Glutamatergic neuron (in vitro differentiated cells): ENCODE measurements around the gene PHF12. TPM values are rescaled to one million over a fixed set of nuclear protein-coding genes. Genes with fewer than 3 reads are reported as not detected.

ENCODE experiments used
- DNase-seq: peaks from one replicate; pipeline ENCODE4 v3.0.0; 2022
- H3K27ac Mint-ChIP-seq: one replicate; pipeline ENCODE4 v1.8.0; 2020; ENCODE audit warnings: mild to moderate bottlenecking, mixed read lengths, inconsistent platforms; ENCODE audit not compliant: unreplicated experiment
- H3K27me3 Mint-ChIP-seq: one replicate; pipeline ENCODE4 v1.8.0; 2020; ENCODE audit warnings: mild to moderate bottlenecking, moderate library complexity, mixed read lengths, inconsistent platforms; ENCODE audit not compliant: unreplicated experiment
- H3K36me3 Mint-ChIP-seq: one replicate; pipeline ENCODE4 v1.8.0; 2020; ENCODE audit warnings: mild to moderate bottlenecking, mixed read lengths, inconsistent platforms; ENCODE audit not compliant: unreplicated experiment
- H3K4me1 Mint-ChIP-seq: one replicate; pipeline ENCODE4 v1.8.0; 2020; ENCODE audit warnings: mild to moderate bottlenecking, low read depth, mixed read lengths, inconsistent platforms; ENCODE audit not compliant: unreplicated experiment
- H3K4me3 Mint-ChIP-seq: one replicate; pipeline ENCODE4 v1.8.0; 2020; ENCODE audit warnings: mild to moderate bottlenecking, mixed read lengths, inconsistent platforms; ENCODE audit not compliant: unreplicated experiment
- H3K9me3 Mint-ChIP-seq: one replicate; pipeline ENCODE4 v1.8.0; 2020; ENCODE audit warnings: mild to moderate bottlenecking, moderate library complexity, mixed read lengths, inconsistent platforms; ENCODE audit not compliant: unreplicated experiment
- CTCF ChIP-seq: fragments of 200-600 bp; sonication (generic); IDR thresholded peaks from one replicate; pipeline ENCODE4 v1.5.0; 2021; ENCODE audit not compliant: partially characterized antibody, unreplicated experiment
- total RNA-seq: library from RNA; stranded (reverse); fragmentation: NEBNext Ultra II Directional; extraction: Animal tissue kit (Norgen Biotek cat#: 25700); gene quantifications from one replicate; pipeline ENCODE4 v1.2.1, GENCODE V29; 2021; ENCODE audit not compliant: unreplicated experiment

The PHF12 gene
- total RNA-seq, 1 donor from 2014 or later: 59.8 TPM

DNA sequence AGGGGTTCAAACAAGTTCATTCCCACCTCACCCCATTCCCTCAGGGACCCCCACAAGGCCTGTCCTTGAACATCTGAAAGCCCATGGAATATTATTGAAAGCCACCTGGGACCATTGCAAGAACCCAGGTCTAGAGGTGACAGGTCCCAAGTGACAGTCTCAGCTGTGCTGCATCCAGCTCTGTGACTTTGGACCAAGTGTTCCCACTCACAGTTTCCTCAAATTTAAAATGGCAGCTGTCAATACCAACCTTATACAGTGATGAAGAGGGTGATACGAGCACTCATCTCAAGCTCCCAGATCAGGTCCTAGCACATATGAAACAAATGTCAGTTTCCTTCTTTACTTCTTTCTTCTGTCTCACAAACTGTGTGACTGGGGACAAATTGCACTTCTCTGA, 87.4 kb downstream of the PHF12 start:
- H3K27ac Mint-ChIP-seq: no peak overlapping the region
- peaks cover 7% of the 10 kb centered on the region for H3K4me1 Mint-ChIP-seq
- DNase-seq: no peak
- no peaks in the 10 kb centered on the region for H3K36me3 Mint-ChIP-seq
- peaks cover 4% of the 10 kb centered on the region for H3K9me3 Mint-ChIP-seq
- H3K27me3 Mint-ChIP-seq: no peaks in the 10 kb centered on the region
- H3K4me3 Mint-ChIP-seq: no peak overlapping the region
- TF ChIP-seq CTCF: no peak

GRCh38 chr17:28862561-28862960, 88.8 kb downstream of the PHF12 start:
- no peak for DNase-seq
- Mint-ChIP-seq H3K36me3 (no peaks in the 10 kb centered on the region), H3K9me3 (peaks cover 2% of the 10 kb centered on the region), H3K27ac (no peak overlapping the region), H3K27me3 (no peaks in the 10 kb centered on the region), H3K4me3 (no peak overlapping the region), H3K4me1 (peaks cover 4% of the 10 kb centered on the region)
- TF ChIP-seq CTCF: no peak

DNA sequence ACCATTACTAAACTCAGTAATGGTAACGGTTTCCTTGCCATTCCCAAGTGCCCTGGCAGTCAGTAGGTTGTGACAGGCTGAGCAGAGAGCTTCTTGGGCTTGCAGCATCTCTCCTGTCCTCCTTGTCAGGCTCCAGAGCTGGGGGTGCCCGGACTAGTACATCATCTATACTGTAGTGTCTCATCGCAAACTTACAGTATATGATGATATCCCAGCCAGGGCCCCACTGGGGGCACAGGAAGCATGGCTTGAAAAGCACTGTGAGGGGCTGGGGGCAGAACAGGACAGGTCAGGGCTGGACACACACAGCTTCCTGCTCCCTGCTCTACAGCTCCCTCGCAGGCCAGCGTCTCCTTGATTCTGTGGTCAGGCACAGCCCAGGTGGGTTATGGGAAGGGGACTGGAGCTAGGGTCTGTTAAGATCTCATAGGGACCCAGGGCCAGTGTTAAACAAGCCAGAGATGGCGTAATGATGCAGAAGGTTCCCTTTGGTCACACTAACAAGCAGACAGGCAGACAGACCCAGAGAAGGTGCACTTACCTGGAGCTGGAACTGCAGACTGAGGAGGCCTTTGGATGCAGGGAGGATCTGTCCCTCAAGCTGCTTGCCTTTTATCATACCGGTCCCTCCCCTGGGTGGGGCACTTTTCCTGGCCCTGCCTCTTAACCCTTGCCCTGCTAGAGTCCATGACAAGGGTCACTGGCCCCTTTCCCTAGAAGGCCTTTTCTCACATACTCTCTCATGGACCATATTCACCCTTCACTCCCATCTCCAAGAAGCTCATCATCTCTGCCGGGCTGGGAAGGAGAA, 89.7 kb downstream of the PHF12 start:
- peaks cover 2% of the 10 kb centered on the region for H3K4me1 Mint-ChIP-seq
- no peak for TF ChIP-seq CTCF
- H3K4me3 Mint-ChIP-seq: no peak overlapping the region
- no peaks in the 10 kb centered on the region for H3K36me3 Mint-ChIP-seq
- no peaks in the 10 kb centered on the region for H3K27me3 Mint-ChIP-seq
- peaks cover 2% of the 10 kb centered on the region for H3K9me3 Mint-ChIP-seq
- DNase-seq: no peak
- H3K27ac Mint-ChIP-seq: no peak overlapping the region

DNA sequence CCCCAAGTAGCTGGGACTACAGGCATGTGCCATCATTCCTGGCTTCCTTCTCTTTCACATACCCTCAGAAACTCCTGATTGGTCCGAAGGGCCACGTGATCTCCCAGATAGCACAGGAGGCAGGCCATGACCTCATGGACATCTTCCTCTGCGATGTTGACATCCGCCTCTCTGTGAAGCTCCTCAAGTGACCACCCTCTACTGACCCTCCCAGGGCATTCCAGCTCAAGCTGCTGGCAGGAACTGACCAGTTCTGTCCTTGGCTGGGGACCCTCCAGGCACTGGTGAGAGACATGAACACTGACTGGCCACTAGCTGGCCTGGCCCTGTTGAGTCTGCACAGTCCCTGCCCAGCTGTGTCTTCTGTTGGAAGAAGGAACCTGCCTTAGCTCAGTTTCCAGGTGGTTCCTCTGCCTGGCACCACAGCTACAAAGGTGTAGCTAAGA, 90.9 kb downstream of the PHF12 start:
- no peak for TF ChIP-seq CTCF
- H3K4me3 Mint-ChIP-seq: no peak overlapping the region
- peaks cover 2% of the 10 kb centered on the region for H3K9me3 Mint-ChIP-seq
- no peaks in the 10 kb centered on the region for H3K27me3 Mint-ChIP-seq
- peaks cover 4% of the 10 kb centered on the region for H3K4me1 Mint-ChIP-seq
- H3K27ac Mint-ChIP-seq: no peak overlapping the region
- DNase-seq: no peak
- H3K36me3 Mint-ChIP-seq: no peaks in the 10 kb centered on the region

GRCh38 chr17:28858801-28859355, 92.4 kb downstream of the PHF12 start:
- H3K27me3 Mint-ChIP-seq: no peaks in the 10 kb centered on the region

More at GRCh38 chr17:28858801-28859355, 92.4 kb downstream of the PHF12 start:
- Mint-ChIP-seq H3K27ac (no peak overlapping the region), H3K9me3 (peaks cover 4% of the 10 kb centered on the region), H3K4me3 (no peak overlapping the region), H3K4me1 (peaks cover 4% of the 10 kb centered on the region), H3K36me3 (no peaks in the 10 kb centered on the region)
- no peak for DNase-seq
- TF ChIP-seq CTCF: no peak
